Ovary (tissue), 9 donors: ENCODE measurements around the gene C2orf72. TPM values are rescaled to one million over a fixed set of nuclear protein-coding genes. Genes with fewer than 3 reads are reported as not detected.

ENCODE experiments used
- DNase-seq, 5 donors: peaks; one replicate each; pipeline ENCODE4 v3.0.0-alpha.2; 2019 to 2020
- H3K27ac ChIP-seq, 2 donors: fragments of 200-600 bp; one replicate each; pipeline versions ENCODE4 v1.5.1 to v1.8.0; 2019 to 2022
- H3K27me3 ChIP-seq: fragments of 200-600 bp; one replicate; pipeline ENCODE4 v1.8.0; 2022
- H3K36me3 ChIP-seq: fragments of 200-600 bp; sonication (generic); one replicate; pipeline ENCODE4 v1.5.1; 2019
- H3K4me1 ChIP-seq: one replicate; pipeline ENCODE4 v1.8.1; 2013; ENCODE audit warnings: mild to moderate bottlenecking, moderate library complexity; ENCODE audit not compliant: insufficient read depth
- H3K4me3 ChIP-seq: fragments of 200-600 bp; sonication (generic); one replicate; pipeline ENCODE4 v1.5.1; 2017
- H3K9me3 ChIP-seq, 2 donors: fragments of 200-600 bp in 1 of 2; sonication (generic) in 1 of 2; one replicate each; pipeline versions ENCODE4 v1.5.1 to v1.8.1; 2013 to 2019; ENCODE audit warnings: mild to moderate bottlenecking in 1 of 2, moderate library complexity in 1 of 2
- EP300 ChIP-seq: sonication (generic); formaldehyde crosslinking; IDR thresholded peaks from one replicate; pipeline ENCODE4 v1.6.1; 2017; ENCODE audit warnings: antibody characterized with exemption
- POLR2A ChIP-seq: fragments of 450-650 bp; IDR thresholded peaks from one replicate; pipeline ENCODE4 v1.6.1; 2017; ENCODE audit warnings: antibody characterized with exemption, mild to moderate bottlenecking, moderate library complexity
- WGBS, 3 donors: extraction: QIAGEN DNeasy Blood & Tissue Kit in 1 of 3; methylation state at CpG; one replicate each; pipeline versions ENCODE4 v1.1.5 to v1.1.7; 2013 to 2017; 5-methylcytosine and 5-hydroxymethylcytosine counted together
- intact Hi-C, 4 donors: fragments of 100-400 bp; cut with DNase I; formaldehyde crosslinking; loops; one replicate each; pipeline versions ENCODE4 v1.11.0 to v1.15.1; 2022 to 2023
- polyA plus RNA-seq, 2 donors: library from polyadenylated mRNA; stranded (reverse); fragments of 200-250 nt in 1 of 2; fragments of 350-450 nt in 1 of 2; fragmentation: Illumina TruSeq in 1 of 2; extraction: RNeasy Lipid Tissue Mini Kit (QIAGEN cat#74804) in 1 of 2; gene quantifications; one replicate each; pipeline ENCODE4 v1.2.3, GENCODE V29; 2013 to 2014
- total RNA-seq, 7 donors: library from RNA; depleted of rRNA in 2 of 7; stranded (reverse); fragments of >200 nt in 2 of 7; fragmentation: NEBNext Ultra II Directional in 3 of 7; extraction: Animal tissue kit (Norgen Biotek cat#: 25700) in 3 of 7; gene quantifications; one replicate each; pipeline versions ENCODE4 v1.1.0 to v1.2.4, GENCODE V29; 2016 to 2023
- TF ChIP-seq, protein P1 (sequence below), 3 donors: fragments of 450-650 bp in 2 of 3; fragments of 200-600 bp in 1 of 3; IDR thresholded peaks; one replicate each; pipeline versions ENCODE4 v1.5.1 to v1.8.0; 2016 to 2022; ENCODE audit warnings: antibody characterized with exemption in 3 of 3, mild to moderate bottlenecking in 1 of 3
- donor health status: DM: no; HTN: no; CAD: no; lungs with moderate emphysema.
- donor health status: DM: no; HTN: no; CAD: no.
- donor health status: Bipolar disorder and iron deficiency.
- donor health status: DM: yes; HTN: yes; CAD: no.
- donor health status: DM: no; HTN: no; CAD: no.
- donor health status: DM: yes; HTN: yes; CAD: no.

Gene C2orf72
- total and polyA plus RNA-seq, 9 donors: 0.06 to 0.18 (median 0.12) TPM; not detected in 4

GRCh38 chr2:231049286-231050017, 12.1 kb downstream of the C2orf72 start:
- no peaks in the 10 kb centered on the region for H3K4me1 ChIP-seq
- intact Hi-C loops: no loop called here
- 84 to 87% (median 85%) methylated on average over 12 of the region's 12 CpGs for WGBS, 3 donors

GRCh38 chr2:231050018-231050901, 12.9 kb downstream of the C2orf72 start:
- no peak overlapping the region for H3K4me3 ChIP-seq

More at GRCh38 chr2:231049286-231050017, 12.1 kb downstream of the C2orf72 start:
- Histone ChIP-seq H3K27me3 (no peaks in the 10 kb centered on the region), H3K9me3 (no peaks in the 10 kb centered on the region), H3K36me3 (no peaks in the 10 kb centered on the region), H3K27ac (no peak overlapping the region), H3K4me3 (no peak overlapping the region)
- TF ChIP-seq POLR2A: no peak
- TF ChIP-seq, protein P1, sequence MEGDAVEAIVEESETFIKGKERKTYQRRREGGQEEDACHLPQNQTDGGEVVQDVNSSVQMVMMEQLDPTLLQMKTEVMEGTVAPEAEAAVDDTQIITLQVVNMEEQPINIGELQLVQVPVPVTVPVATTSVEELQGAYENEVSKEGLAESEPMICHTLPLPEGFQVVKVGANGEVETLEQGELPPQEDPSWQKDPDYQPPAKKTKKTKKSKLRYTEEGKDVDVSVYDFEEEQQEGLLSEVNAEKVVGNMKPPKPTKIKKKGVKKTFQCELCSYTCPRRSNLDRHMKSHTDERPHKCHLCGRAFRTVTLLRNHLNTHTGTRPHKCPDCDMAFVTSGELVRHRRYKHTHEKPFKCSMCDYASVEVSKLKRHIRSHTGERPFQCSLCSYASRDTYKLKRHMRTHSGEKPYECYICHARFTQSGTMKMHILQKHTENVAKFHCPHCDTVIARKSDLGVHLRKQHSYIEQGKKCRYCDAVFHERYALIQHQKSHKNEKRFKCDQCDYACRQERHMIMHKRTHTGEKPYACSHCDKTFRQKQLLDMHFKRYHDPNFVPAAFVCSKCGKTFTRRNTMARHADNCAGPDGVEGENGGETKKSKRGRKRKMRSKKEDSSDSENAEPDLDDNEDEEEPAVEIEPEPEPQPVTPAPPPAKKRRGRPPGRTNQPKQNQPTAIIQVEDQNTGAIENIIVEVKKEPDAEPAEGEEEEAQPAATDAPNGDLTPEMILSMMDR (IDR thresholded peaks at IDR 0.05): no peak
- no peak for DNase-seq

DNA sequence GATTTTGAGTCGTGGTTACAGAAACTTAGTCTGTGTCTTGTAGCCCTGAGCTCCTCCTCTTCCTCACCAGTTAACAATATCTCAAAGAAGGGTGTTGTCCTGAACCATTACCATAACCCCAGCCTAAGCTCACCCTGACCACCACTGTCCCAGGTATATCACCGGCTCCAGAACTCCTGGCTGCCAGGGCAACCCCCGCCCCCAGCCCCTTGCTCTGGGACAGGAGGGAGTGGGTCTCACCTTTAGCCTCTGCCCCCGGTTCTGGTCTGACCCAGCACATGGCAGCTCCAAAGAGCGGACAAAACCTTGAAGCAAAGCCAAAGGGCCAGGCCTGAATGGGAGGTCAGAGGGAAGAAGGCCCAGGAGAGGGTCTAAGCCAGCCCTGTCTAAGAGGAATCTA, 13.8 kb downstream of the C2orf72 start:
- H3K36me3 ChIP-seq: no peaks in the 10 kb centered on the region
- no peak for TF ChIP-seq EP300
- no peak for TF ChIP-seq POLR2A
- TF ChIP-seq, protein P1 (IDR thresholded peaks at IDR 0.05): no peak
- no peak overlapping the region for H3K27ac ChIP-seq
- 71 to 84% (median 82%) methylated on average over 5 of the region's 5 CpGs for WGBS, 3 donors
- no peak overlapping the region for H3K4me3 ChIP-seq
- no peak for DNase-seq
- H3K27me3 ChIP-seq: no peaks in the 10 kb centered on the region
- no peaks in the 10 kb centered on the region for H3K4me1 ChIP-seq
- intact Hi-C loops: no loop called here
- no peaks in the 10 kb centered on the region for H3K9me3 ChIP-seq

More at GRCh38 chr2:231050018-231050901, 12.9 kb downstream of the C2orf72 start:
- no peaks in the 10 kb centered on the region for H3K27me3 ChIP-seq
- no peaks in the 10 kb centered on the region for H3K36me3 ChIP-seq
- H3K9me3 ChIP-seq: no peaks in the 10 kb centered on the region
- TF ChIP-seq POLR2A (no peak), EP300 (no peak)
- TF ChIP-seq, protein P1 (IDR thresholded peaks at IDR 0.05): no peak
- DNase-seq: peak in 1 of 5 donors; percentile 65
- no peaks in the 10 kb centered on the region for H3K4me1 ChIP-seq
- intact Hi-C loops: no loop called here
- no peak overlapping the region for H3K27ac ChIP-seq
- WGBS, 3 donors: 40 to 52% (median 40%) methylated on average over 9 of the region's 9 CpGs

DNA sequence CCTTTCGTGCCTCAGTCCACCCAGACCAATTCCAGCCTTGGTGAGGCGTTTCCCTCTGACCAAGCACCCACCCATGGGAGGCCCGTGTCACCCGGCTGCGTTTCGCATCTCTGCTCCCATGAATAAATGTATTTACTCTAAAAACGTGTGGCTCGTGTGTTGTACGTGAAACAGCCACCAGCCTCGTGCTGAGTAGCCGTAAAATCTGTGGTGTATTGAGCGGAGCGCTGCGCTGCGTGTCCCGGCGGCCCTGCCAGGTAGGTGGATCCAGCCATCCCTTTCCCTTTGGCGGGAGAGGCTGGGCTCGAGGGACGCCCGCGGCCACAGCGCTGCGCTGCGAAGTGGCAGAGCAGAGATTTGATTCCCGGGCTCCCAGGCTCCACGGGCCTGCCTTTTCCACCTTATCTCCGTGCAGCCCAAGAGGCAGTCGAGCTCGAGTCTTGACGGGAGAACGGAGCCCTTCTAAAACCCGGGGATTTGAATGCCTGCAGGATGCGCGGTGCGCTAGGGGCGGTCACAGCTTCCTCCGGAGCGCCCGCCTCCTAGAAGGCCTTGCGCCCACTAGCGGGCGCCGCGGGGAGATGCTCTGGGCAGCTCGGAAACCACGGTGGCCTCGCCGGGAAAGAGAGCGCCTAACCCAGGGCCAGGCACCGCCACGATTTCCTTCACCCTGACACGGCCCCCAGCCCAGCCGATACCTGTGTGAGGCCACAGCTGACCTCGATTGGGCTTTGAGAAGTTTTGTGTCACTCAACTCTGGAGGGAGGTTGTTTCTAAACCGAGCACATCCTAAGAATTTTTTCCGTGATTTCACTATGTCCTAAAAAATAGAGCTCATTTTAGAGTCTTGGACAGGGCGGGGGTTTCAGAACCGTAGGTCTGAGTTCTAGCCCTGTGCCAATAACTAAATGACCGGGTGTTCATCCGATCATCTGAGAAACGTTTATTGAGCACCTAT, 15.4 kb downstream of the C2orf72 start:
- WGBS, 3 donors: 4 to 7% (median 6%) methylated on average over 56 to 62 of the region's 62 CpGs
- intact Hi-C loops: no loop called here
- Histone ChIP-seq H3K9me3 (no peaks in the 10 kb centered on the region), H3K27me3 (no peaks in the 10 kb centered on the region), H3K36me3 (no peaks in the 10 kb centered on the region), H3K27ac (peak overlapping the region in 1 of 2 donors; percentile 49), H3K4me1 (no peaks in the 10 kb centered on the region), H3K4me3 (peak overlapping the region; percentile 60)
- TF ChIP-seq, protein P1 (IDR thresholded peaks at IDR 0.05): peak; percentile 70 to 92 (median 77)
- TF ChIP-seq POLR2A: no peak
- TF ChIP-seq EP300: no peak
- DNase-seq: peak; percentile 69 to 86 (median 78)
